SK-N-SH (cell line): ENCODE data around the gene FOXF1. TPM values are rescaled to one million over a fixed set of nuclear protein-coding genes. Genes with fewer than 3 reads are reported as not detected.

Experiments used
- CTCF ChIA-PET: fragments of 300-600, 350-600 bp; formaldehyde crosslinking; extraction: SDS; loops from one replicate; lab custom pipeline; 2021; lab: Yijun Ruan, JAX
- POLR2A ChIA-PET: fragments of 350-600 bp; sonication (Branson Sonifier 250); formaldehyde crosslinking; extraction: SDS; loops from one replicate; lab custom pipeline; 2020; ENCODE audit warnings: antibody characterized with exemption, inconsistent platforms; lab: Yijun Ruan, JAX
- DNase-seq: peaks from one replicate; pipeline ENCODE4 v3.0.0; 2012
- H2AFZ ChIP-seq: fragments of 200-600 bp; sonication (generic); 2 replicates; pipeline ENCODE4 v1.8.1; 2016; ENCODE audit warnings: antibody characterized with exemption, mild to moderate bottlenecking, low read depth
- H3F3A ChIP-seq: fragments of 200-600 bp; sonication (generic); replicated peaks from 2 replicates; pipeline ENCODE3; 2016; ENCODE audit warnings: antibody characterized with exemption, mild to moderate bottlenecking; ENCODE audit not compliant: insufficient read depth
- H3K27ac ChIP-seq, 2 experiments: fragments of 200-500 bp in 1 of 2; fragments of 200-600 bp in 1 of 2; sonication (Bioruptor generic) in 1 of 2; sonication (generic), shearing (Covaris generic) in 1 of 2; 2 replicates each; pipeline versions ENCODE4 v1.5.1 to v1.6.1; 2014 to 2016; ENCODE audit warnings: low read depth in 2 of 2, inconsistent platforms in 1 of 2, low read length in 1 of 2, mild to moderate bottlenecking in 1 of 2, mixed read lengths in 1 of 2
- H3K27me3 ChIP-seq: fragments of 200-600 bp; sonication (generic), shearing (Covaris generic); 2 replicates; pipeline ENCODE4 v1.6.1; 2016; ENCODE audit warnings: mixed run types; ENCODE audit not compliant: insufficient read depth
- H3K36me3 ChIP-seq, 2 experiments: fragments of 200-500 bp in 1 of 2; fragments of 200-600 bp in 1 of 2; sonication (Bioruptor generic) in 1 of 2; sonication (generic) in 1 of 2; replicated peaks in 1 of 2; 2 replicates each; pipeline versions ENCODE3 to v1.5.1; 2014 to 2016; ENCODE audit warnings: low read length in 1 of 2, mild to moderate bottlenecking in 1 of 2; ENCODE audit not compliant: insufficient read depth in 2 of 2, control insufficient read depth in 1 of 2
- H3K4me1 ChIP-seq, 2 experiments: fragments of 200-500 bp in 1 of 2; fragments of 200-600 bp in 1 of 2; sonication (Bioruptor generic) in 1 of 2; sonication (generic), shearing (Covaris generic) in 1 of 2; 2 replicates each; pipeline versions ENCODE4 v1.5.1 to v1.6.1; 2014 to 2016; ENCODE audit warnings: low read depth in 1 of 2, low read length in 1 of 2, mixed run types in 1 of 2; ENCODE audit not compliant: insufficient read depth in 2 of 2, control insufficient read depth in 1 of 2
- H3K4me2 ChIP-seq: fragments of 200-600 bp; sonication (generic), shearing (Covaris generic); 2 replicates; pipeline ENCODE4 v1.6.1; 2017; ENCODE audit warnings: mixed run types
- H3K4me3 ChIP-seq, 2 experiments: fragments of 200-500 bp in 1 of 2; fragments of 200-600 bp in 1 of 2; sonication (Bioruptor generic) in 1 of 2; sonication (generic), shearing (Covaris generic) in 1 of 2; 2 replicates each; pipeline versions ENCODE4 v1.5.1 to v1.8.1; 2014 to 2016; ENCODE audit warnings: low read depth in 2 of 2, inconsistent platforms in 1 of 2, low read length in 1 of 2, mild to moderate bottlenecking in 1 of 2, mixed read lengths in 1 of 2, moderate library complexity in 1 of 2
- H3K79me2 ChIP-seq: fragments of 200-600 bp; sonication (generic); 2 replicates; pipeline ENCODE4 v1.8.1; 2017; ENCODE audit warnings: mild to moderate bottlenecking; ENCODE audit not compliant: insufficient read depth
- H3K9ac ChIP-seq: fragments of 200-600 bp; sonication (generic); 2 replicates; pipeline ENCODE4 v1.6.1; 2017; ENCODE audit warnings: mixed run types
- H3K9me2 ChIP-seq: fragments of 200-600 bp; sonication (generic); 2 replicates; pipeline ENCODE4 v1.6.1; 2017; ENCODE audit warnings: mixed run types
- H3K9me3 ChIP-seq: fragments of 200-600 bp; sonication (generic); 2 replicates; pipeline ENCODE4 v1.6.1; 2017; ENCODE audit warnings: mixed run types, mild to moderate bottlenecking, moderate library complexity
- H4K20me1 ChIP-seq: fragments of 200-600 bp; sonication (generic); 2 replicates; pipeline ENCODE4 v1.6.1; 2017; ENCODE audit warnings: mild to moderate bottlenecking, mixed run types; ENCODE audit not compliant: insufficient read depth
- CHD2 ChIP-seq: fragments of 150-350 bp; IDR thresholded peaks from 2 replicates; pipeline ENCODE4 v1.6.1; 2018; ENCODE audit warnings: low read length; ENCODE audit not compliant: partially characterized antibody
- CTCF ChIP-seq: fragments of 200-600 bp; sonication (generic); IDR thresholded peaks from 2 replicates; pipeline ENCODE4 v1.6.1; 2017; ENCODE audit warnings: antibody characterized with exemption, mild to moderate bottlenecking, moderate library complexity
- ELF1 ChIP-seq: IDR thresholded peaks from 2 replicates; pipeline ENCODE4 v1.4.0; 2012
- EZH2phosphoT487 ChIP-seq: fragments of 200-600 bp; sonication (generic); IDR thresholded peaks from 2 replicates; pipeline ENCODE4 v1.6.1; 2017; ENCODE audit warnings: low read depth, mixed run types, mild to moderate bottlenecking, antibody characterized with exemption, moderate library complexity, borderline replicate concordance
- FOSL2 ChIP-seq: IDR thresholded peaks from 2 replicates; pipeline ENCODE4 v1.4.0; 2012; ENCODE audit warnings: low read depth, mild to moderate bottlenecking, moderate library complexity, borderline replicate concordance
- FOXM1 ChIP-seq: IDR thresholded peaks from 2 replicates; pipeline ENCODE4 v1.4.0; 2012; ENCODE audit warnings: low read depth, mild to moderate bottlenecking
- MEF2A ChIP-seq: IDR thresholded peaks from 2 replicates; pipeline ENCODE4 v1.4.0; 2012; ENCODE audit warnings: low read depth, borderline replicate concordance
- NRF1 ChIP-seq: IDR thresholded peaks from 2 replicates; pipeline ENCODE4 v1.6.1; 2012; ENCODE audit warnings: low read depth, mild to moderate bottlenecking, low read length
- PBX3 ChIP-seq: IDR thresholded peaks from 2 replicates; pipeline ENCODE4; 2012
- POLR2AphosphoS5 ChIP-seq: IDR thresholded peaks from 2 replicates; pipeline ENCODE4 v1.6.1; 2012; ENCODE audit warnings: low read depth, low read length
- RCOR1 ChIP-seq: fragments of 150-350 bp; IDR thresholded peaks from 2 replicates; pipeline ENCODE4 v1.6.1; 2017; ENCODE audit warnings: antibody characterized with exemption, low read length
- RXRA ChIP-seq: IDR thresholded peaks from 2 replicates; pipeline ENCODE4 v1.4.0; 2012; ENCODE audit warnings: low read depth, mild to moderate bottlenecking, borderline replicate concordance
- TAF1 ChIP-seq: IDR thresholded peaks from 2 replicates; pipeline ENCODE4 v1.6.1; 2012; ENCODE audit warnings: low read depth, mild to moderate bottlenecking, low read length, moderate library complexity, borderline replicate concordance
- USF1 ChIP-seq: IDR thresholded peaks from 2 replicates; pipeline ENCODE4 v1.4.0; 2012; ENCODE audit warnings: low read depth, borderline replicate concordance
- ZBTB33 ChIP-seq: IDR thresholded peaks from 2 replicates; pipeline ENCODE4 v1.4.0; 2012; ENCODE audit warnings: low read depth, borderline replicate concordance
- WGBS: methylation state at CpG from one replicate; pipeline ENCODE4 v1.1.6; 2017; ENCODE audit warnings: low lambda C conversion rate; 5-methylcytosine and 5-hydroxymethylcytosine counted together
- polyA plus RNA-seq, 3 experiments: library from polyadenylated mRNA; depleted of rRNA; stranded (reverse); fragments of >200 nt; gene quantifications; 2 replicates each; pipeline ENCODE4 v1.2.3, GENCODE V29; 2012

The FOXF1 gene
- polyA plus RNA-seq, 1 of the 3 experiments (the other 2 are of a cell fraction): 0.02 TPM

- no peak overlapping the region for H3K4me3 ChIP-seq
Measured at GRCh38 chr16:86559802-86560305, 49.5 kb downstream of the FOXF1 start.

GRCh38 chr16:86562356-86562755 is 52.0 kb downstream of the FOXF1 start:
- Histone ChIP-seq H3K27ac (no peak overlapping the region), H3K79me2 (peaks cover 8% of the 10 kb centered on the region), H2AFZ (no peak overlapping the region), H3K9me2 (no peaks in the 10 kb centered on the region), H3K9ac (no peak overlapping the region), H3F3A (peaks cover 11% of the 10 kb centered on the region), H4K20me1 (no peaks in the 10 kb centered on the region), H3K9me3 (no peaks in the 10 kb centered on the region), H3K4me2 (no peak overlapping the region), H3K4me3 (no peak overlapping the region), H3K27me3 (peaks cover 23% of the 10 kb centered on the region; the same call in 1 of the 2 replicates), H3K36me3 (no peaks in the 10 kb centered on the region), H3K4me1 (no peaks in the 10 kb centered on the region; a peak in 1 of 4 replicates)
- CTCF ChIA-PET: interaction anchor here (1.1 to 5.5 kb wide), 2 partner anchors 485 to 500 kb away, joined by 3 to 56 read pairs; no protein-coding TSS in a partner anchor
- POLR2A ChIA-PET: no interaction called here
- WGBS: 42% methylated on average over 6 of the region's 6 CpGs
- DNase-seq: no peak
- no peak for TF ChIP-seq FOSL2
- TF ChIP-seq POLR2AphosphoS5: no peak
- TF ChIP-seq EZH2phosphoT487: no peak
- no peak for TF ChIP-seq ELF1
- no peak for TF ChIP-seq TAF1
- no peak for TF ChIP-seq NRF1
- no peak for TF ChIP-seq CHD2
- no peak for TF ChIP-seq RXRA
- no peak for TF ChIP-seq FOXM1
- TF ChIP-seq USF1: no peak
- no peak for TF ChIP-seq PBX3
- TF ChIP-seq RCOR1: no peak
- TF ChIP-seq CTCF: no peak

More at GRCh38 chr16:86559802-86560305, 49.5 kb downstream of the FOXF1 start:
- no peaks in the 10 kb centered on the region for H4K20me1 ChIP-seq
- H3K9me3 ChIP-seq: no peaks in the 10 kb centered on the region
- 69% methylated on average over 5 of the region's 9 CpGs for WGBS
- peaks cover 19% of the 10 kb centered on the region for H3F3A ChIP-seq
- TF ChIP-seq RCOR1 (no peak), TAF1 (no peak), ZBTB33 (no peak), MEF2A (no peak)
- H3K27ac ChIP-seq: no peak overlapping the region
- peaks cover 15% of the 10 kb centered on the region; the same call in 1 of the 2 replicates for H3K27me3 ChIP-seq
- CTCF ChIA-PET: interaction anchor here (2.0 kb wide), 1 partner anchor 719 kb away, joined by 6 read pairs; no protein-coding TSS in a partner anchor
- H3K4me2 ChIP-seq: no peak overlapping the region
- no peak for DNase-seq
- H3K9ac ChIP-seq: no peak overlapping the region
- no peaks in the 10 kb centered on the region for H3K36me3 ChIP-seq
- no peaks in the 10 kb centered on the region for H3K79me2 ChIP-seq
- H2AFZ ChIP-seq: no peak overlapping the region
- peaks cover 0 to 7% of the 10 kb centered on the region in 2 experiments; a peak in 2 of 4 replicates for H3K4me1 ChIP-seq
- no peaks in the 10 kb centered on the region for H3K9me2 ChIP-seq
- POLR2A ChIA-PET: no interaction called here
